MM.1S (cell line): Measurements from ENCODE around the gene C2CD2.

Experiments used
- DNase-seq: peaks from one replicate; pipeline ENCODE4 v3.0.0-alpha.2; 2015
- H2AFZ ChIP-seq: fragments of 300-600 bp; sonication (generic); 2 replicates; pipeline ENCODE4 v1.6.0; 2016; ENCODE audit warnings: antibody characterized with exemption, low read length
- H3F3A ChIP-seq: fragments of 300-600 bp; sonication (generic); 2 replicates; pipeline ENCODE4 v1.6.1; 2016; ENCODE audit warnings: mild to moderate bottlenecking, antibody characterized with exemption, low read length, moderate library complexity, mixed read lengths; ENCODE audit not compliant: insufficient read depth
- H3K27ac ChIP-seq: fragments of 300-600 bp; sonication (generic); 2 replicates; pipeline ENCODE4 v1.5.1; 2016; ENCODE audit warnings: mild to moderate bottlenecking, low read length
- H3K27me3 ChIP-seq: fragments of 300-600 bp; sonication (generic); replicated peaks from 2 replicates; pipeline ENCODE4 v1.6.0; 2016; ENCODE audit warnings: low read length; ENCODE audit not compliant: insufficient read depth
- H3K36me3 ChIP-seq: fragments of 300-600 bp; sonication (generic); replicated peaks from 2 replicates; pipeline ENCODE4 v1.6.1; 2016; ENCODE audit warnings: mild to moderate bottlenecking, low read length, mixed read lengths; ENCODE audit not compliant: insufficient read depth
- H3K4me1 ChIP-seq: fragments of 300-600 bp; sonication (generic); 2 replicates; pipeline ENCODE4 v1.6.1; 2016; ENCODE audit warnings: low read length, mixed read lengths
- H3K4me2 ChIP-seq: fragments of 300-600 bp; sonication (generic); 2 replicates; pipeline ENCODE4 v1.6.0; 2016; ENCODE audit warnings: low read depth, low read length
- H3K4me3 ChIP-seq: fragments of 300-600 bp; sonication (generic); 2 replicates; pipeline ENCODE4 v1.5.1; 2016; ENCODE audit warnings: low read length, mixed read lengths
- H3K79me2 ChIP-seq: fragments of 300-600 bp; sonication (generic); 2 replicates; pipeline ENCODE4 v1.6.1; 2016; ENCODE audit warnings: mixed run types, low read length, mixed read lengths
- H3K9ac ChIP-seq: fragments of 300-600 bp; sonication (generic); 2 replicates; pipeline ENCODE4 v1.6.1; 2016; ENCODE audit warnings: low read length, mixed read lengths
- H3K9me2 ChIP-seq: fragments of 300-600 bp; sonication (generic); replicated peaks from 2 replicates; pipeline ENCODE4 v1.6.1; 2016; ENCODE audit warnings: mild to moderate bottlenecking, low read length, mixed read lengths; ENCODE audit not compliant: insufficient read depth
- H3K9me3 ChIP-seq: fragments of 300-600 bp; sonication (generic); replicated peaks from 2 replicates; pipeline ENCODE4 v1.6.1; 2016; ENCODE audit warnings: mild to moderate bottlenecking, low read length, mixed read lengths; ENCODE audit not compliant: insufficient read depth
- H4K20me1 ChIP-seq: fragments of 300-600 bp; sonication (generic); 2 replicates; pipeline ENCODE4 v1.6.1; 2016; ENCODE audit warnings: mild to moderate bottlenecking, low read length, moderate library complexity, mixed read lengths; ENCODE audit not compliant: insufficient read depth
- EZH2 ChIP-seq: fragments of 300-600 bp; sonication (generic); optimal IDR thresholded peaks from 2 replicates; pipeline ENCODE3; 2017; ENCODE audit warnings: low read depth, mild to moderate bottlenecking, antibody characterized with exemption, low read length, mixed read lengths
- EZH2phosphoT487 ChIP-seq: fragments of 300-600 bp; sonication (generic); IDR thresholded peaks from 2 replicates; pipeline ENCODE4 v1.6.1; 2018; ENCODE audit warnings: antibody characterized with exemption, low read length
- TF ChIP-seq, protein P1 (sequence below): fragments of 300-600 bp; sonication (generic); IDR thresholded peaks from 2 replicates; pipeline ENCODE4 v1.5.1; 2016; ENCODE audit warnings: antibody characterized with exemption, low read length, mixed read lengths

C2CD2 gene

DNA sequence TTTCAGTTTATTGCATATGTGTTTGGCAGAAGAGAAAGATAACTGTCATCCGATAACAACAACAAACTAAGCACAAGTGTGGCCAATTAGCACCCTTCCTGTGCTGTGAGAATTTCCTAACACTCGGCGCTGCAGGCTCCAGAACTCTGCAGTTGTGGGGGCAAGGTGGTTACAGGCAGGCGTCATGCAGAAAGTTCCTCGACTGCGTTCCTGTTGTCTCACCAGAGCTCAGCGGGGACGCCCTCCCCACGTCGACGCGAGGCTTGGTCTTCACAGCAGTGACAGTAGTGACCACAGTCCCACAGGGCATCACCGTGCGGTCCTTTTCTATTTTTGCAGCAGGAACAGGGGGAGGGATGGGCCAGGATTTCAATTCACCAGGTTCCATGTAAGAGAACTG lies 47.0 kb downstream of the C2CD2 start:
- no peaks in the 10 kb centered on the region for H3K27me3 ChIP-seq
- H3K4me2 ChIP-seq: no peak overlapping the region
- no peak overlapping the region for H3K27ac ChIP-seq
- H3K79me2 ChIP-seq: no peaks in the 10 kb centered on the region
- no peak overlapping the region for H3K4me3 ChIP-seq
- no peak overlapping the region for H3K9ac ChIP-seq
- no peak for DNase-seq
- H3K36me3 ChIP-seq: no peaks in the 10 kb centered on the region
- TF ChIP-seq EZH2phosphoT487 (no peak), EZH2 (no peak)
- TF ChIP-seq, protein P1, sequence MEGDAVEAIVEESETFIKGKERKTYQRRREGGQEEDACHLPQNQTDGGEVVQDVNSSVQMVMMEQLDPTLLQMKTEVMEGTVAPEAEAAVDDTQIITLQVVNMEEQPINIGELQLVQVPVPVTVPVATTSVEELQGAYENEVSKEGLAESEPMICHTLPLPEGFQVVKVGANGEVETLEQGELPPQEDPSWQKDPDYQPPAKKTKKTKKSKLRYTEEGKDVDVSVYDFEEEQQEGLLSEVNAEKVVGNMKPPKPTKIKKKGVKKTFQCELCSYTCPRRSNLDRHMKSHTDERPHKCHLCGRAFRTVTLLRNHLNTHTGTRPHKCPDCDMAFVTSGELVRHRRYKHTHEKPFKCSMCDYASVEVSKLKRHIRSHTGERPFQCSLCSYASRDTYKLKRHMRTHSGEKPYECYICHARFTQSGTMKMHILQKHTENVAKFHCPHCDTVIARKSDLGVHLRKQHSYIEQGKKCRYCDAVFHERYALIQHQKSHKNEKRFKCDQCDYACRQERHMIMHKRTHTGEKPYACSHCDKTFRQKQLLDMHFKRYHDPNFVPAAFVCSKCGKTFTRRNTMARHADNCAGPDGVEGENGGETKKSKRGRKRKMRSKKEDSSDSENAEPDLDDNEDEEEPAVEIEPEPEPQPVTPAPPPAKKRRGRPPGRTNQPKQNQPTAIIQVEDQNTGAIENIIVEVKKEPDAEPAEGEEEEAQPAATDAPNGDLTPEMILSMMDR: no peak
- H4K20me1 ChIP-seq: no peaks in the 10 kb centered on the region
- no peak overlapping the region for H2AFZ ChIP-seq
- no peaks in the 10 kb centered on the region for H3K9me2 ChIP-seq
- H3K4me1 ChIP-seq: no peaks in the 10 kb centered on the region
- no peaks in the 10 kb centered on the region for H3K9me3 ChIP-seq
- no peaks in the 10 kb centered on the region for H3F3A ChIP-seq

DNA sequence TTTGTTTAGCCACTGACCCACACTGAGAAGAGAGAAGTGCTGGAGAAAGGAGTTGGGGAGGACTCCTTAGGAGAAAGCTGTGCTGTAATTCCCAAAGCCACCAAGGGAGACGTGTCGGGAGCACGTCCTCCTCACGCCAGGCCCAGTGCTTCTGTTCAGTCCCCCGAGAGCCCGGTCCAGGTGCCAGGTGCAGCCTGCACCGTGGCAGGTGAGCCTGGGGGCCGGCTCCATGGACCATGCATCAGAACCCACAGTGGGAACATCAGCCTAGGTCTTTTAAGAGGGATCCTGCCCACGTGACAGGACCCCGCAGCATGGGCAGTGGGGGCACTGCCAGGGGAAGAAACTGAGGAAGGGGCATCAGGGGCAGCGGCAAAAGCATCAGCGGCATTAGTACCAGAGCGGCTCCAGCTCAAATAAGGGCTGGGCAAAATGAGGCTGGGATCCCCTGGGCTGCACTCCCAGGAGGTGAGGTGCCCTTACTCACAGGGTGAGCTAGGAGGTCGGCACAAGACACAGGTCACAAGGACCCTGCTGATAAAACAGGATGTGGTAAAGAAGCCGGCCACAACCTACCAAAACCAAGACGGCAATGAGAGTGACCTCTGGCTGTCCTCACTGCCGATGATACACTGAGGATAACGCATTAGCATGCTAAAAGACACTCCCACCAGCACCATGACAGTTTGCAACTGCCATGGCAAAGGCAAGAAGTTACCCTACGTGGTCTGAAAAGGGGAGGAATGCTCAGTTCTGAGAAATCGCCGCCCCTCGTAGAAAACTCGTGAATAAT lies 50.1 kb downstream of the C2CD2 start:
- TF ChIP-seq EZH2phosphoT487: no peak
- TF ChIP-seq EZH2: no peak
- TF ChIP-seq, protein P1: no peak
- no peaks in the 10 kb centered on the region for H3K79me2 ChIP-seq
- no peaks in the 10 kb centered on the region for H3K9me2 ChIP-seq
- H3K9me3 ChIP-seq: no peaks in the 10 kb centered on the region
- DNase-seq: no peak
- no peak overlapping the region for H3K9ac ChIP-seq
- no peak overlapping the region for H3K27ac ChIP-seq
- no peaks in the 10 kb centered on the region for H3F3A ChIP-seq
- no peaks in the 10 kb centered on the region for H3K4me1 ChIP-seq
- no peaks in the 10 kb centered on the region for H3K36me3 ChIP-seq
- no peaks in the 10 kb centered on the region for H3K27me3 ChIP-seq
- H3K4me3 ChIP-seq: no peak overlapping the region
- no peaks in the 10 kb centered on the region for H4K20me1 ChIP-seq
- no peak overlapping the region for H2AFZ ChIP-seq
- no peak overlapping the region for H3K4me2 ChIP-seq

DNA sequence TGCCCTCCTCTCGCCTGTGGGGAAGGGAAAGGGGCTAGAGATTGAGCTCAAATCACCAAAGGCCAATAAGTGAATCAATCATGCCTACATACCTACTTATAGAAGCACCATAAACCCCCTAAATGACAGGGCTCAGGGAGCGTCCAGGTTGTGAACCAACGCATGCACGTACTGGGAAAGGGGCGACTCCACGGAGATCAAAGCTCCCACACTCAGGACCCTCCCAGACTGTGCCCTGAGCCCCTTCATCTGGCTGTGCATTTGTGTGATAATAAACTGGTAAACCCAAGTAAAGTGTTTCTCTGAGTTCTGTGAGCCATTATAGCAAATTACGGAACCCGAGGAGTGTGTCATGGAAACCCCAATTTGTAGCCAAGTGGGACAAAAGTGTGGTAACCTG lies 50.9 kb downstream of the C2CD2 start:
- no peaks in the 10 kb centered on the region for H3K79me2 ChIP-seq
- no peak for TF ChIP-seq EZH2
- TF ChIP-seq, protein P1: no peak
- no peak for TF ChIP-seq EZH2phosphoT487

More for the DNA sequence above, 50.9 kb downstream of the C2CD2 start:
- Histone ChIP-seq H2AFZ (no peak overlapping the region), H3K9ac (no peak overlapping the region), H4K20me1 (no peaks in the 10 kb centered on the region), H3K27me3 (no peaks in the 10 kb centered on the region), H3K4me2 (no peak overlapping the region), H3K27ac (no peak overlapping the region), H3K36me3 (no peaks in the 10 kb centered on the region), H3K9me2 (no peaks in the 10 kb centered on the region), H3F3A (no peaks in the 10 kb centered on the region), H3K4me1 (no peaks in the 10 kb centered on the region), H3K4me3 (no peak overlapping the region), H3K9me3 (no peaks in the 10 kb centered on the region)
- no peak for DNase-seq
